B cell (primary cell): ENCODE data around the gene PAIP1. TPM values are rescaled to one million over a fixed set of nuclear protein-coding genes. Genes with fewer than 3 reads are reported as not detected.

Source experiments
- ATAC-seq: fragments of 200-7000 bp; cut with Tn5 transposase; one replicate; pipeline ENCODE4 v1.10.0; 2021; ENCODE audit warnings: low read depth, mild to moderate bottlenecking, moderate number of reproducible peaks, moderate library complexity
- CTCF ChIA-PET: fragments of 350-600 bp; sonication (Branson Sonifier 250); formaldehyde crosslinking; loops from one replicate; lab custom pipeline; 2021; ENCODE audit warnings: antibody characterized with exemption, inconsistent platforms; lab: Charles Lee
- POLR2A ChIA-PET: fragments of 350-600 bp; sonication (Branson Sonifier 250); formaldehyde crosslinking; loops from one replicate; lab custom pipeline; 2021; ENCODE audit warnings: antibody characterized with exemption; lab: Charles Lee
- DNase-seq: peaks from one replicate; pipeline ENCODE4 v3.0.0; 2013
- H2AFZ ChIP-seq: 2 replicates; pipeline ENCODE4 v1.6.1; 2012; ENCODE audit warnings: mild to moderate bottlenecking, low read depth, low read length; ENCODE audit not compliant: insufficient read depth, poor library complexity, severe bottlenecking
- H3K27ac ChIP-seq, 2 donors: 1 replicate in 1 of 2; 2 replicates in 1 of 2; pipeline ENCODE4 v1.5.1; 2012 to 2013; ENCODE audit warnings: low read length in 2 of 2, mild to moderate bottlenecking in 2 of 2, moderate library complexity in 1 of 2
- H3K27me3 ChIP-seq, 4 experiments: fragments of 200-600 bp in 1 of 4; sonication (generic) in 1 of 4; replicated peaks in 1 of 4; 1 replicate in 2 of 4; 2 replicates in 2 of 4; pipeline versions ENCODE4 v1.6.1 to v1.7.0; 2013 to 2016; ENCODE audit warnings: low read length in 3 of 4, mild to moderate bottlenecking in 2 of 4, mixed read lengths in 1 of 4, moderate library complexity in 1 of 4; ENCODE audit not compliant: insufficient read depth in 4 of 4, control insufficient read depth in 3 of 4; ENCODE audit errors: control extremely low read depth in 1 of 4
- H3K36me3 ChIP-seq, 2 experiments: replicated peaks in 1 of 2; 1 replicate in 1 of 2; 2 replicates in 1 of 2; pipeline versions ENCODE4 v1.6.1 to v1.7.1; 2013; ENCODE audit warnings: low read length in 1 of 2; ENCODE audit not compliant: insufficient read depth in 2 of 2, control insufficient read depth in 1 of 2; ENCODE audit errors: control extremely low read depth in 1 of 2, extremely low read depth in 1 of 2
- H3K4me1 ChIP-seq, 2 donors: fragments of 200-600 bp in 1 of 2; sonication (generic) in 1 of 2; 1 replicate in 1 of 2; 2 replicates in 1 of 2; pipeline versions ENCODE4 v1.5.1 to v1.6.1; 2013 to 2017; ENCODE audit warnings: low read length in 2 of 2; ENCODE audit not compliant: control insufficient read depth in 2 of 2, insufficient read depth in 2 of 2
- H3K4me2 ChIP-seq: replicated peaks from 2 replicates; pipeline ENCODE3; 2012; ENCODE audit warnings: mild to moderate bottlenecking, low read depth, low read length; ENCODE audit not compliant: poor library complexity, severe bottlenecking
- H3K4me3 ChIP-seq, 5 experiments: fragments of 200-600 bp in 1 of 5; sonication (generic) in 1 of 5; 1 replicate in 3 of 5; 2 replicates in 2 of 5; pipeline versions ENCODE4 v1.5.1 to v1.7.0; 2011 to 2016; ENCODE audit warnings: low read length in 4 of 5, mild to moderate bottlenecking in 4 of 5, low read depth in 2 of 5, control low read depth in 1 of 5, moderate library complexity in 1 of 5; ENCODE audit not compliant: insufficient read depth in 1 of 5; ENCODE audit errors: control extremely low read depth in 1 of 5, extremely low read depth in 1 of 5
- H3K79me2 ChIP-seq: fragments of 200-600 bp; sonication (generic); one replicate; pipeline ENCODE4 v1.6.0; 2016; ENCODE audit warnings: low read length; ENCODE audit not compliant: control insufficient read depth, insufficient read depth
- H3K9ac ChIP-seq: fragments of 200-600 bp; sonication (generic); 2 replicates; pipeline ENCODE4 v1.6.1; 2017; ENCODE audit warnings: mild to moderate bottlenecking, low read length, moderate library complexity
- H3K9me3 ChIP-seq, 3 donors: one replicate each; pipeline versions ENCODE4 v1.6.1 to v1.7.1; 2013; ENCODE audit warnings: low read length in 2 of 3; ENCODE audit not compliant: control insufficient read depth in 2 of 3, insufficient read depth in 1 of 3; ENCODE audit errors: control extremely low read depth in 1 of 3
- H4K20me1 ChIP-seq: 2 replicates; pipeline ENCODE4 v1.6.0; 2012; ENCODE audit warnings: mild to moderate bottlenecking, low read length; ENCODE audit not compliant: insufficient read depth, control insufficient read depth, poor library complexity, severe bottlenecking
- H3K27ac Mint-ChIP-seq: one replicate; pipeline ENCODE4 v1.8.0; 2021; ENCODE audit warnings: mixed read lengths
- H3K27me3 Mint-ChIP-seq: one replicate; pipeline ENCODE4 v1.8.0; 2021; ENCODE audit warnings: mixed read lengths
- H3K4me1 Mint-ChIP-seq: one replicate; pipeline ENCODE4 v1.8.0; 2021; ENCODE audit warnings: mixed read lengths
- H3K4me3 Mint-ChIP-seq: one replicate; pipeline ENCODE4 v1.8.0; 2021; ENCODE audit warnings: mixed read lengths
- H3K9me3 Mint-ChIP-seq: one replicate; pipeline ENCODE4 v1.8.0; 2022; ENCODE audit warnings: mixed read lengths; ENCODE audit not compliant: insufficient read depth
- CTCF ChIP-seq: fragments of 200-600 bp; IDR thresholded peaks from one replicate; pipeline ENCODE4 v1.8.0; 2022; ENCODE audit warnings: antibody characterized with exemption, mild to moderate bottlenecking
- EZH2 ChIP-seq: IDR thresholded peaks from 2 replicates; pipeline ENCODE4 v1.6.1; 2012; ENCODE audit warnings: borderline replicate concordance, low read depth, mild to moderate bottlenecking, moderate library complexity, low read length; ENCODE audit not compliant: insufficient read depth, poor library complexity, severe bottlenecking
- WGBS: methylation state at CpG from one replicate; pipeline ENCODE4 v1.1.5; 2013; ENCODE audit warnings: missing lambda C conversion rate; ENCODE audit not compliant: insufficient coverage; 5-methylcytosine and 5-hydroxymethylcytosine counted together
- intact Hi-C: fragments of 100-400 bp; cut with micrococcal nuclease; formaldehyde crosslinking; loops from one replicate; pipeline ENCODE4 v1.10.0; 2022
- polyA plus RNA-seq: library from polyadenylated mRNA; depleted of rRNA; stranded (reverse); fragments of >200 nt; gene quantifications from 2 replicates; pipeline ENCODE4 v1.2.3, GENCODE V29; 2012
- total RNA-seq, 2 donors: library from RNA; stranded (reverse); fragments of 120-200 nt in 1 of 2; gene quantifications; 1 replicate in 1 of 2; 2 replicates in 1 of 2; pipeline versions ENCODE4 v1.2.3 to v1.2.4, GENCODE V29; 2013 to 2022

Gene PAIP1
- total and polyA plus RNA-seq, 2 donors (not counting 1 experiment from before 2014, with no cell fraction given), result 23.0 to 31.8 TPM

- ChIA-PET POLR2A (no interaction called here), CTCF (no interaction called here)
- no peak overlapping the region for H3K4me3 Mint-ChIP-seq
- no peaks in the 10 kb centered on the region for H3K27me3 Mint-ChIP-seq
- Histone ChIP-seq H3K79me2 (no peaks in the 10 kb centered on the region), H3K4me3 (no peak overlapping the region), H3K4me1 (no peaks in the 10 kb centered on the region), H3K27me3 (no peaks in the 10 kb centered on the region), H4K20me1 (no peaks in the 10 kb centered on the region), H3K36me3 (peaks cover 0 to 4% of the 10 kb centered on the region in 2 experiments), H3K9ac (no peak overlapping the region), H3K9me3 (no peaks in the 10 kb centered on the region), H3K27ac (no peak overlapping the region), H2AFZ (no peak overlapping the region), H3K4me2 (no peak overlapping the region)
- ATAC-seq (no peak), DNase-seq (no peak)
- no peaks in the 10 kb centered on the region for H3K9me3 Mint-ChIP-seq
- TF ChIP-seq CTCF (no peak), EZH2 (no peak)
- H3K27ac Mint-ChIP-seq, result no peak overlapping the region
- no peaks in the 10 kb centered on the region for H3K4me1 Mint-ChIP-seq
- 100% methylated on average over 4 of the region's 8 CpGs for WGBS
- intact Hi-C loops, result no loop called here
These were observed 13.7 kb upstream of the PAIP1 start for GRCh38 chr5:43570450-43571158.

GRCh38 chr5:43569236-43569746 lies 12.4 kb upstream of the PAIP1 start:
- Mint-ChIP-seq H3K4me3 (no peak overlapping the region), H3K9me3 (no peaks in the 10 kb centered on the region), H3K4me1 (no peaks in the 10 kb centered on the region), H3K27ac (no peak overlapping the region), H3K27me3 (no peaks in the 10 kb centered on the region)
- 92% methylated on average over 2 of the region's 4 CpGs for WGBS
- Histone ChIP-seq H3K79me2 (no peaks in the 10 kb centered on the region), H4K20me1 (no peaks in the 10 kb centered on the region), H3K27ac (no peak overlapping the region), H3K36me3 (no peaks in the 10 kb centered on the region), H3K27me3 (no peaks in the 10 kb centered on the region), H2AFZ (no peak overlapping the region), H3K4me2 (no peak overlapping the region), H3K9me3 (no peaks in the 10 kb centered on the region), H3K9ac (no peak overlapping the region), H3K4me1 (no peaks in the 10 kb centered on the region), H3K4me3 (no peak overlapping the region)
- no peak for ATAC-seq
- TF ChIP-seq EZH2 (no peak), CTCF (no peak)
- DNase-seq, result no peak
- ChIA-PET CTCF (no interaction called here), POLR2A (no interaction called here)
- intact Hi-C loops, result no loop called here
